SK-N-SH (cell line): ENCODE results near the gene IQGAP2. TPM values are rescaled to one million over a fixed set of nuclear protein-coding genes. Genes with fewer than 3 reads are reported as not detected.

Experiments
- CTCF ChIA-PET: fragments of 300-600, 350-600 bp; formaldehyde crosslinking; extraction: SDS; loops from one replicate; lab custom pipeline; 2021; lab: Yijun Ruan, JAX
- POLR2A ChIA-PET: fragments of 350-600 bp; sonication (Branson Sonifier 250); formaldehyde crosslinking; extraction: SDS; loops from one replicate; lab custom pipeline; 2020; ENCODE audit warnings: antibody characterized with exemption, inconsistent platforms; lab: Yijun Ruan, JAX
- DNase-seq: peaks from one replicate; pipeline ENCODE4 v3.0.0; 2012
- H2AFZ ChIP-seq: fragments of 200-600 bp; sonication (generic); 2 replicates; pipeline ENCODE4 v1.8.1; 2016; ENCODE audit warnings: antibody characterized with exemption, mild to moderate bottlenecking, low read depth
- H3F3A ChIP-seq: fragments of 200-600 bp; sonication (generic); replicated peaks from 2 replicates; pipeline ENCODE3; 2016; ENCODE audit warnings: antibody characterized with exemption, mild to moderate bottlenecking; ENCODE audit not compliant: insufficient read depth
- H3K27ac ChIP-seq, 2 experiments: fragments of 200-500 bp in 1 of 2; fragments of 200-600 bp in 1 of 2; sonication (Bioruptor generic) in 1 of 2; sonication (generic), shearing (Covaris generic) in 1 of 2; 2 replicates each; pipeline versions ENCODE4 v1.5.1 to v1.6.1; 2014 to 2016; ENCODE audit warnings: low read depth in 2 of 2, inconsistent platforms in 1 of 2, low read length in 1 of 2, mild to moderate bottlenecking in 1 of 2, mixed read lengths in 1 of 2
- H3K27me3 ChIP-seq: fragments of 200-600 bp; sonication (generic), shearing (Covaris generic); 2 replicates; pipeline ENCODE4 v1.6.1; 2016; ENCODE audit warnings: mixed run types; ENCODE audit not compliant: insufficient read depth
- H3K36me3 ChIP-seq, 2 experiments: fragments of 200-500 bp in 1 of 2; fragments of 200-600 bp in 1 of 2; sonication (Bioruptor generic) in 1 of 2; sonication (generic) in 1 of 2; replicated peaks in 1 of 2; 2 replicates each; pipeline versions ENCODE3 to v1.5.1; 2014 to 2016; ENCODE audit warnings: low read length in 1 of 2, mild to moderate bottlenecking in 1 of 2; ENCODE audit not compliant: insufficient read depth in 2 of 2, control insufficient read depth in 1 of 2
- H3K4me1 ChIP-seq, 2 experiments: fragments of 200-500 bp in 1 of 2; fragments of 200-600 bp in 1 of 2; sonication (Bioruptor generic) in 1 of 2; sonication (generic), shearing (Covaris generic) in 1 of 2; 2 replicates each; pipeline versions ENCODE4 v1.5.1 to v1.6.1; 2014 to 2016; ENCODE audit warnings: low read depth in 1 of 2, low read length in 1 of 2, mixed run types in 1 of 2; ENCODE audit not compliant: insufficient read depth in 2 of 2, control insufficient read depth in 1 of 2
- H3K4me2 ChIP-seq: fragments of 200-600 bp; sonication (generic), shearing (Covaris generic); 2 replicates; pipeline ENCODE4 v1.6.1; 2017; ENCODE audit warnings: mixed run types
- H3K4me3 ChIP-seq, 2 experiments: fragments of 200-500 bp in 1 of 2; fragments of 200-600 bp in 1 of 2; sonication (Bioruptor generic) in 1 of 2; sonication (generic), shearing (Covaris generic) in 1 of 2; 2 replicates each; pipeline versions ENCODE4 v1.5.1 to v1.8.1; 2014 to 2016; ENCODE audit warnings: low read depth in 2 of 2, inconsistent platforms in 1 of 2, low read length in 1 of 2, mild to moderate bottlenecking in 1 of 2, mixed read lengths in 1 of 2, moderate library complexity in 1 of 2
- H3K79me2 ChIP-seq: fragments of 200-600 bp; sonication (generic); 2 replicates; pipeline ENCODE4 v1.8.1; 2017; ENCODE audit warnings: mild to moderate bottlenecking; ENCODE audit not compliant: insufficient read depth
- H3K9ac ChIP-seq: fragments of 200-600 bp; sonication (generic); 2 replicates; pipeline ENCODE4 v1.6.1; 2017; ENCODE audit warnings: mixed run types
- H3K9me2 ChIP-seq: fragments of 200-600 bp; sonication (generic); 2 replicates; pipeline ENCODE4 v1.6.1; 2017; ENCODE audit warnings: mixed run types
- H3K9me3 ChIP-seq: fragments of 200-600 bp; sonication (generic); 2 replicates; pipeline ENCODE4 v1.6.1; 2017; ENCODE audit warnings: mixed run types, mild to moderate bottlenecking, moderate library complexity
- H4K20me1 ChIP-seq: fragments of 200-600 bp; sonication (generic); 2 replicates; pipeline ENCODE4 v1.6.1; 2017; ENCODE audit warnings: mild to moderate bottlenecking, mixed run types; ENCODE audit not compliant: insufficient read depth
- CHD2 ChIP-seq: fragments of 150-350 bp; IDR thresholded peaks from 2 replicates; pipeline ENCODE4 v1.6.1; 2018; ENCODE audit warnings: low read length; ENCODE audit not compliant: partially characterized antibody
- ELF1 ChIP-seq: IDR thresholded peaks from 2 replicates; pipeline ENCODE4 v1.4.0; 2012
- EP300 ChIP-seq, 2 experiments: IDR thresholded peaks; 2 replicates each; pipeline versions ENCODE4 v1.4.0 to v1.6.1; 2012; ENCODE audit warnings: borderline replicate concordance in 1 of 2, low read depth in 1 of 2, low read length in 1 of 2
- EZH2phosphoT487 ChIP-seq: fragments of 200-600 bp; sonication (generic); IDR thresholded peaks from 2 replicates; pipeline ENCODE4 v1.6.1; 2017; ENCODE audit warnings: low read depth, mixed run types, mild to moderate bottlenecking, antibody characterized with exemption, moderate library complexity, borderline replicate concordance
- FOXM1 ChIP-seq: IDR thresholded peaks from 2 replicates; pipeline ENCODE4 v1.4.0; 2012; ENCODE audit warnings: low read depth, mild to moderate bottlenecking
- GABPA ChIP-seq: IDR thresholded peaks from 2 replicates; pipeline ENCODE4 v1.4.0; 2012; ENCODE audit warnings: low read depth, mild to moderate bottlenecking
- GATA2 ChIP-seq: sonication (generic); formaldehyde crosslinking; IDR thresholded peaks from 2 replicates; pipeline ENCODE4 v1.5.0; 2020; ENCODE audit warnings: mild to moderate bottlenecking, missing genetic modification reagents
- MAX ChIP-seq: IDR thresholded peaks from 2 replicates; pipeline ENCODE4 v1.4.0; 2012; ENCODE audit warnings: low read depth
- MXI1 ChIP-seq: IDR thresholded peaks from 2 replicates; pipeline ENCODE4 v1.6.1; 2012; ENCODE audit warnings: mild to moderate bottlenecking, low read depth, low read length, improper control_type of control experiment
- NRF1 ChIP-seq: IDR thresholded peaks from 2 replicates; pipeline ENCODE4 v1.6.1; 2012; ENCODE audit warnings: low read depth, mild to moderate bottlenecking, low read length
- PBX3 ChIP-seq: IDR thresholded peaks from 2 replicates; pipeline ENCODE4; 2012
- RAD21 ChIP-seq: IDR thresholded peaks from 2 replicates; pipeline ENCODE4 v1.6.1; 2012; ENCODE audit warnings: mild to moderate bottlenecking, low read length
- REST ChIP-seq: IDR thresholded peaks from 2 replicates; pipeline ENCODE4 v1.6.1; 2012; ENCODE audit warnings: mild to moderate bottlenecking, low read depth, low read length, moderate library complexity
- RXRA ChIP-seq: IDR thresholded peaks from 2 replicates; pipeline ENCODE4 v1.4.0; 2012; ENCODE audit warnings: low read depth, mild to moderate bottlenecking, borderline replicate concordance
- TAF1 ChIP-seq: IDR thresholded peaks from 2 replicates; pipeline ENCODE4 v1.6.1; 2012; ENCODE audit warnings: low read depth, mild to moderate bottlenecking, low read length, moderate library complexity, borderline replicate concordance
- TCF12 ChIP-seq: IDR thresholded peaks from 2 replicates; pipeline ENCODE4 v1.4.0; 2012
- TEAD4 ChIP-seq: IDR thresholded peaks from 2 replicates; pipeline ENCODE4 v1.4.0; 2012; ENCODE audit warnings: mild to moderate bottlenecking, borderline replicate concordance; ENCODE audit not compliant: insufficient read depth
- USF2 ChIP-seq: fragments of 150-350 bp; IDR thresholded peaks from 2 replicates; pipeline ENCODE4 v1.6.1; 2017; ENCODE audit warnings: antibody characterized with exemption, low read length, low read depth, borderline replicate concordance
- YY1 ChIP-seq: IDR thresholded peaks from 2 replicates; pipeline ENCODE4 v1.4.0; 2012; ENCODE audit warnings: low read depth, mild to moderate bottlenecking
- ZBTB33 ChIP-seq: IDR thresholded peaks from 2 replicates; pipeline ENCODE4 v1.4.0; 2012; ENCODE audit warnings: low read depth, borderline replicate concordance
- WGBS: methylation state at CpG from one replicate; pipeline ENCODE4 v1.1.6; 2017; ENCODE audit warnings: low lambda C conversion rate; 5-methylcytosine and 5-hydroxymethylcytosine counted together
- polyA plus RNA-seq, 3 experiments: library from polyadenylated mRNA; depleted of rRNA; stranded (reverse); fragments of >200 nt; gene quantifications; 2 replicates each; pipeline ENCODE4 v1.2.3, GENCODE V29; 2012

IQGAP2 gene
- polyA plus RNA-seq, 1 of the 3 experiments (the other 2 are of a cell fraction) = 2.1 TPM

GRCh38 chr5:76532052-76532451 is 129.0 kb downstream of the IQGAP2 start:
- Histone ChIP-seq H3K27me3 (no peaks in the 10 kb centered on the region), H3K27ac (no peak overlapping the region), H3K9me2 (no peaks in the 10 kb centered on the region), H3K79me2 (no peaks in the 10 kb centered on the region), H3K36me3 (no peaks in the 10 kb centered on the region), H3K4me3 (no peak overlapping the region), H2AFZ (no peak overlapping the region), H3F3A (peaks cover 10% of the 10 kb centered on the region), H3K9ac (no peak overlapping the region), H4K20me1 (no peaks in the 10 kb centered on the region), H3K4me1 (peaks cover 6 to 8% of the 10 kb centered on the region in 2 experiments; a peak in 3 of 4 replicates), H3K4me2 (no peak overlapping the region), H3K9me3 (no peaks in the 10 kb centered on the region)
- ChIA-PET CTCF (no interaction called here), POLR2A (no interaction called here)
- TF ChIP-seq GABPA = no peak
- TF ChIP-seq TEAD4 = no peak
- TF ChIP-seq CHD2 = no peak
- TF ChIP-seq REST = no peak
- no peak for TF ChIP-seq YY1
- no peak for TF ChIP-seq TCF12
- TF ChIP-seq RXRA = no peak
- TF ChIP-seq GATA2 (CRISPR knock-in tag) = no peak
- TF ChIP-seq EP300 (IDR thresholded peaks at IDR 0.05; ENCODE audit: borderline replicate concordance in 1 of 2, low read depth in 1 of 2, low read length in 1 of 2) = no peak
- no peak for TF ChIP-seq RAD21
- no peak for TF ChIP-seq ZBTB33
- no peak for TF ChIP-seq EZH2phosphoT487
- no peak for TF ChIP-seq PBX3
- no peak for TF ChIP-seq FOXM1
- no peak for TF ChIP-seq MAX
- TF ChIP-seq NRF1 = no peak
- no peak for TF ChIP-seq TAF1
- no peak for TF ChIP-seq MXI1
- no peak for TF ChIP-seq ELF1
- no peak for TF ChIP-seq USF2
- 92% methylated on average over 3 of the region's 3 CpGs for WGBS
- DNase-seq = no peak
